ENCODE data around the gene TMEM116. TPM values are rescaled to one million over a fixed set of nuclear protein-coding genes. Genes with fewer than 3 reads are reported as not detected.

TMEM116 gene
- total and polyA plus RNA-seq, 10 of the 15 experiments (the other 5 are each of a cell fraction or from before 2014, with no cell fraction given) = 6.0 to 25.7 (median 8.5) TPM

GRCh38 chr12:112022241-112023016 is 9.5 kb upstream of the TMEM116 start:
- Histone ChIP-seq H4K20me1 (ENCODE audit: control insufficient read depth, insufficient read depth) (peaks cover 13% of the 10 kb centered on the region; the same call in 1 of the 2 replicates), H3K4me2 (ENCODE audit: control insufficient read depth, insufficient read depth) (no peak overlapping the region)
- in situ Hi-C loops (cut with MboI) = no loop called here

GRCh38 chr12:112020947-112021457 is 8.0 kb upstream of the TMEM116 start:
- SMC1A ChIA-PET (ENCODE audit: uncharacterized antibody, unreplicated experiment) = interaction anchor here (0.6 to 1.3 kb wide), 5 partner anchors 69 to 212 kb away, joined by 3 to 5 read pairs (median 3); no protein-coding TSS in a partner anchor
- peaks cover 10% of the 10 kb centered on the region for H3K4me1 ChIP-seq (ENCODE audit: control insufficient read depth, insufficient read depth, low read length)
- POLR2A ChIA-PET = interaction anchor here (0.6 to 1.5 kb wide), 3 partner anchors 63 to 112 kb away, joined by 3 to 5 read pairs (median 3); no protein-coding TSS in a partner anchor
- H3K9me3 ChIP-seq (replicated peaks; ENCODE audit: control insufficient read depth, insufficient read depth, low read length) = peaks cover 2% of the 10 kb centered on the region; the same call in 2 of the 3 replicates
- peaks cover 13% of the 10 kb centered on the region; the same call in 1 of the 2 replicates for H4K20me1 ChIP-seq (ENCODE audit: control insufficient read depth, insufficient read depth)
- H3K9ac ChIP-seq (ENCODE audit: control insufficient read depth, insufficient read depth, low read length) = no peak overlapping the region
- no TSS peak for BruUV-seq (replicated peaks)
- intact Hi-C loops (cut with micrococcal nuclease; ENCODE audit: unreplicated experiment) = no loop called here
- TF ChIP-seq POLR2A (IDR thresholded peaks at IDR 0.05; ENCODE audit: low read depth, low read length) = peak; percentile 44; the same call in 1 of the 2 replicates
- TF ChIP-seq SUPT20H (IDR thresholded peaks at IDR 0.05; ENCODE audit: borderline replicate concordance, control insufficient read depth, low read depth, low read length) = no peak
- no peak overlapping the region for H3K27ac ChIP-seq (ENCODE audit: control insufficient read depth, insufficient read depth)
- 93% methylated on average over 8 of the region's 8 CpGs for WGBS (ENCODE audit: insufficient coverage, insufficient replicate concordance, low lambda C conversion rate, missing lambda C conversion rate)
- RAD21 ChIA-PET (ENCODE audit: unreplicated experiment) = interaction anchor here (1.3 to 1.5 kb wide), 2 partner anchors 23 to 76 kb away, joined by 4 to 5 read pairs; no protein-coding TSS in a partner anchor
- CTCF ChIA-PET = interaction anchor here (1.3 to 2.1 kb wide), 2 partner anchors 9 to 75 kb away, joined by 3 to 5 read pairs; no protein-coding TSS in a partner anchor
- DNase-seq (ENCODE audit: low read depth, low spot score) = no peak
- no peak overlapping the region for H3K4me3 ChIP-seq
- peaks cover 16 to 32% of the 10 kb centered on the region in 2 experiments for H3K36me3 ChIP-seq (ENCODE audit: control insufficient read depth in 2 of 2, insufficient read depth in 2 of 2, low read length in 1 of 2)
- ATAC-seq = no peak
- peaks cover 40% of the 10 kb centered on the region for H3K79me2 ChIP-seq (ENCODE audit: control insufficient read depth, insufficient read depth, low read length)
- no peak for FAIRE-seq
- no peak overlapping the region for H2AFZ ChIP-seq (ENCODE audit: control insufficient read depth, low read depth, low read length)
- H3K4me2 ChIP-seq (ENCODE audit: control insufficient read depth, insufficient read depth) = no peak overlapping the region
- H3K27me3 ChIP-seq (replicated peaks in 1 of 2; ENCODE audit: control insufficient read depth in 2 of 2, insufficient read depth in 2 of 2, low read length in 1 of 2) = no peaks in the 10 kb centered on the region
- in situ Hi-C loops (cut with MboI) = no loop called here

More at GRCh38 chr12:112022241-112023016, 9.5 kb upstream of the TMEM116 start:
- no peak for FAIRE-seq
- intact Hi-C loops (cut with micrococcal nuclease; ENCODE audit: unreplicated experiment) = no loop called here
- TF ChIP-seq CHD4 (IDR thresholded peaks at IDR 0.05) = no peak
- 0 out of 2 replicates have a peak, but pooled peaks have one; percentile 27 for TF ChIP-seq POLR2AphosphoS5 (IDR thresholded peaks at IDR 0.05; ENCODE audit: low read length)
- TF ChIP-seq SMARCA5 (IDR thresholded peaks at IDR 0.05) = no peak
- POLR2A ChIA-PET = interaction anchor here (0.5 to 0.7 kb wide), 2 partner anchors 21 to 85 kb away, joined by 3 read pairs; no protein-coding TSS in a partner anchor
- Histone ChIP-seq H2AFZ (ENCODE audit: control insufficient read depth, low read depth, low read length) (no peak overlapping the region), H3K9me3 (replicated peaks; ENCODE audit: control insufficient read depth, insufficient read depth, low read length) (no peaks in the 10 kb centered on the region), H3K9ac (ENCODE audit: control insufficient read depth, insufficient read depth, low read length) (no peak overlapping the region), H3K79me2 (ENCODE audit: control insufficient read depth, insufficient read depth, low read length) (peaks cover 27% of the 10 kb centered on the region), H3K36me3 (ENCODE audit: control insufficient read depth in 2 of 2, insufficient read depth in 2 of 2, low read length in 1 of 2) (peaks cover 16 to 32% of the 10 kb centered on the region in 2 experiments), H3K4me3 (no peak overlapping the region), H3K27ac (ENCODE audit: control insufficient read depth, insufficient read depth) (no peak overlapping the region), H3K4me1 (ENCODE audit: control insufficient read depth, insufficient read depth, low read length) (peaks cover 6% of the 10 kb centered on the region), H3K27me3 (replicated peaks in 1 of 2; ENCODE audit: control insufficient read depth in 2 of 2, insufficient read depth in 2 of 2, low read length in 1 of 2) (no peaks in the 10 kb centered on the region)
- 87% methylated on average over 11 of the region's 11 CpGs for WGBS (ENCODE audit: insufficient coverage, insufficient replicate concordance, low lambda C conversion rate, missing lambda C conversion rate)
- RAD21 ChIA-PET (ENCODE audit: unreplicated experiment) = interaction anchor here (0.6 to 2.1 kb wide), 3 partner anchors 9 to 83 kb away, joined by 3 to 7 read pairs (median 7); partner anchors contain the start of genes ERP29 and TMEM116
- CTCF ChIA-PET = interaction anchor here (0.8 to 1.9 kb wide), 2 partner anchors 11 to 21 kb away, joined by 3 to 4 read pairs; no protein-coding TSS in a partner anchor
- ATAC-seq = no peak
- DNase-seq (ENCODE audit: low read depth, low spot score) = no peak
- SMC1A ChIA-PET (ENCODE audit: uncharacterized antibody, unreplicated experiment) = interaction anchor here (0.8 to 1.7 kb wide), 10 partner anchors 8 to 130 kb away, joined by 3 to 6 read pairs (median 3); no protein-coding TSS in a partner anchor
- BruUV-seq (replicated peaks) = TSS peak; percentile 79

All from GM12878 (cell line).